GM12878 (cell line): ENCODE measurements around the gene ACADVL. TPM values are rescaled to one million over a fixed set of nuclear protein-coding genes. Genes with fewer than 3 reads are reported as not detected.
A peak's percentile ranks its signal among the peaks of the same experiment; 100 is the strongest.

Source experiments
- ATAC-seq: fragments of 200-7000 bp; cut with Tn5 transposase; 3 replicates; pipeline ENCODE4 v1.9.1; 2020; ENCODE audit warnings: mild to moderate bottlenecking, moderate library complexity
- BruUV-seq: library from RNA; stranded (reverse); fragments of 400-500 nt; replicated peaks from 2 replicates; lab custom pipeline; 2021; lab: Mats Ljungman, UMichigan
- CTCF ChIA-PET: fragments of 300-600 bp; sonication (Branson Sonifier 250); formaldehyde crosslinking; extraction: SDS; loops from one replicate; lab custom pipeline; 2021; ENCODE audit warnings: inconsistent platforms; lab: Yijun Ruan, JAX
- POLR2A ChIA-PET: fragments of 350-600 bp; formaldehyde crosslinking; extraction: SDS; loops from one replicate; lab custom pipeline; 2021; ENCODE audit warnings: inconsistent platforms; lab: Charles Lee
- RAD21 ChIA-PET: fragments of 300-600 bp; sonication (Branson Sonifier 250); formaldehyde crosslinking; loops from one replicate; lab custom pipeline; 2023; ENCODE audit warnings: antibody characterized with exemption; ENCODE audit not compliant: unreplicated experiment; lab: Charles Lee
- SMC1A ChIA-PET: fragments of 300-600 bp; sonication (Branson Sonifier 250); formaldehyde crosslinking; loops from one replicate; lab custom pipeline; 2023; ENCODE audit not compliant: unreplicated experiment, uncharacterized antibody; lab: Charles Lee
- DNase-seq: peaks from one replicate; pipeline ENCODE4 v3.0.0-alpha.2; 2011; ENCODE audit warnings: low read depth, low spot score
- FAIRE-seq: peaks from 3 replicates; lab custom pipeline; 2011; peaks lifted over from hg19 to GRCh38; lab: Jason Lieb, UNC
- H2AFZ ChIP-seq: 2 replicates; pipeline ENCODE4 v1.6.0; 2011; ENCODE audit warnings: low read depth, low read length, control low read depth; ENCODE audit not compliant: control insufficient read depth
- H3K27ac ChIP-seq: 2 replicates; pipeline ENCODE4 v1.5.1; 2011; ENCODE audit warnings: control low read depth; ENCODE audit not compliant: control insufficient read depth, insufficient read depth
- H3K27me3 ChIP-seq, 2 experiments: replicated peaks in 1 of 2; 2 replicates each; pipeline versions ENCODE4 v1.6.0 to v1.6.1; 2011; ENCODE audit warnings: low read length in 1 of 2; ENCODE audit not compliant: control insufficient read depth in 2 of 2, insufficient read depth in 2 of 2
- H3K36me3 ChIP-seq, 2 experiments: 2 replicates each; pipeline ENCODE4 v1.5.1; 2011; ENCODE audit warnings: low read length in 1 of 2; ENCODE audit not compliant: control insufficient read depth in 2 of 2, insufficient read depth in 2 of 2
- H3K4me1 ChIP-seq: 2 replicates; pipeline ENCODE4 v1.6.1; 2011; ENCODE audit warnings: mild to moderate bottlenecking, low read length, moderate library complexity, mixed read lengths; ENCODE audit not compliant: control insufficient read depth, insufficient read depth
- H3K4me2 ChIP-seq: 2 replicates; pipeline ENCODE4 v1.6.0; 2011; ENCODE audit warnings: control low read depth; ENCODE audit not compliant: control insufficient read depth, insufficient read depth
- H3K4me3 ChIP-seq: fragments of 200-600 bp; sonication (generic); 2 replicates; pipeline ENCODE4 v1.5.1; 2016
- H3K79me2 ChIP-seq: 2 replicates; pipeline ENCODE4 v1.6.0; 2011; ENCODE audit warnings: low read length; ENCODE audit not compliant: control insufficient read depth, insufficient read depth
- H3K9ac ChIP-seq: 2 replicates; pipeline ENCODE4 v1.8.0; 2011; ENCODE audit warnings: low read length, control low read depth, mixed read lengths; ENCODE audit not compliant: control insufficient read depth, insufficient read depth
- H3K9me3 ChIP-seq: replicated peaks from 3 replicates; pipeline ENCODE4 v1.5.1; 2011; ENCODE audit warnings: mild to moderate bottlenecking, low read length; ENCODE audit not compliant: control insufficient read depth, insufficient read depth
- H4K20me1 ChIP-seq: 2 replicates; pipeline ENCODE4 v1.6.0; 2011; ENCODE audit not compliant: control insufficient read depth, insufficient read depth
- ESRRA ChIP-seq: IDR thresholded peaks from 2 replicates; pipeline ENCODE4 v1.6.1; 2012; ENCODE audit warnings: mild to moderate bottlenecking, low read length, improper control_type of control experiment
- MYB ChIP-seq: fragments of 150-350 bp; IDR thresholded peaks from 2 replicates; pipeline ENCODE4 v1.6.1; 2014; ENCODE audit warnings: mild to moderate bottlenecking, low read depth, low read length, borderline replicate concordance
- NFXL1 ChIP-seq: fragments of 450-650 bp; IDR thresholded peaks from 2 replicates; pipeline ENCODE4 v1.6.1; 2017; ENCODE audit warnings: antibody characterized with exemption, mild to moderate bottlenecking, borderline replicate concordance
- PAX5 ChIP-seq: IDR thresholded peaks from 2 replicates; pipeline ENCODE4 v1.6.1; 2011; ENCODE audit warnings: low read depth, low read length, borderline replicate concordance
- RB1 ChIP-seq: fragments of 450-650 bp; formaldehyde crosslinking; IDR thresholded peaks from 2 replicates; pipeline ENCODE4 v1.6.1; 2017; ENCODE audit warnings: mild to moderate bottlenecking, borderline replicate concordance
- SIX5 ChIP-seq: IDR thresholded peaks from 2 replicates; pipeline ENCODE4 v1.6.1; 2011; ENCODE audit warnings: mild to moderate bottlenecking, low read depth, low read length, moderate library complexity; ENCODE audit not compliant: severe bottlenecking
- TAF1 ChIP-seq: IDR thresholded peaks from 2 replicates; pipeline ENCODE4 v1.6.1; 2011; ENCODE audit warnings: mild to moderate bottlenecking, low read depth, low read length, borderline replicate concordance
- TARDBP ChIP-seq: IDR thresholded peaks from 2 replicates; pipeline ENCODE4 v1.6.1; 2016; ENCODE audit warnings: borderline replicate concordance
- TCF12 ChIP-seq: IDR thresholded peaks from 2 replicates; pipeline ENCODE4 v1.6.1; 2011; ENCODE audit warnings: low read depth, mild to moderate bottlenecking, low read length
- USF1 ChIP-seq: IDR thresholded peaks from 2 replicates; pipeline ENCODE4 v1.6.1; 2011; ENCODE audit warnings: borderline replicate concordance, low read depth, mild to moderate bottlenecking, moderate library complexity, mixed read lengths, low read length; ENCODE audit not compliant: insufficient read depth; ENCODE audit errors: extremely low read length
- ZNF207 ChIP-seq: fragments of 450-650 bp; IDR thresholded peaks from 2 replicates; pipeline ENCODE4 v1.6.1; 2014; ENCODE audit warnings: antibody characterized with exemption, mild to moderate bottlenecking, borderline replicate concordance
- ZNF592 ChIP-seq: fragments of 450-650 bp; IDR thresholded peaks from 2 replicates; pipeline ENCODE4 v1.6.1; 2017; ENCODE audit warnings: mild to moderate bottlenecking, moderate library complexity
- WGBS: methylation state at CpG from one replicate; pipeline ENCODE4 v1.1.6; 2016; ENCODE audit warnings: low lambda C conversion rate; ENCODE audit not compliant: insufficient replicate concordance, insufficient coverage; ENCODE audit errors: missing lambda C conversion rate; 5-methylcytosine and 5-hydroxymethylcytosine counted together
- in situ Hi-C: fragments of 300-500 bp; cut with MboI; formaldehyde crosslinking; loops from 9 replicates; pipeline ENCODE4 v1.14.3; 2018; ENCODE audit warnings: mixed read lengths
- intact Hi-C: fragments of 100-400 bp; cut with micrococcal nuclease; formaldehyde crosslinking; loops from one replicate; pipeline ENCODE4 v1.14.2; 2022; ENCODE audit not compliant: unreplicated experiment
- polyA plus RNA-seq, 11 experiments: library from polyadenylated mRNA; depleted of rRNA in 4 of 11; unstranded in 6 of 11; stranded (reverse) in 5 of 11; fragments of >200 nt; fragmentation: Nextera tagmentation in 4 of 11; fragmentation: Illumina TruSeq in 1 of 11; extraction: Ambion mirVana in 4 of 11; extraction: Trizol in 1 of 11; gene quantifications; 1 replicate in 1 of 11; 2 replicates in 10 of 11; pipeline versions ENCODE4 v1.2.1 to v1.2.3, GENCODE V29; 2011 to 2016; ENCODE audit warnings: inconsistent platforms in 2 of 11, missing spikeins in 2 of 11, low read depth in 1 of 11
- total RNA-seq, 4 experiments: library from RNA; depleted of rRNA in 3 of 4; stranded (reverse); fragments of >200 nt in 3 of 4; fragmentation: Illumina TruSeq in 1 of 4; extraction: Trizol in 1 of 4; gene quantifications; 2 replicates each; pipeline versions ENCODE4 v1.2.1 to v1.2.3, GENCODE V29; 2013 to 2021
- TF ChIP-seq, protein P1 (sequence below): fragments of 450-650 bp; IDR thresholded peaks from 2 replicates; pipeline ENCODE4 v1.6.1; 2016; ENCODE audit warnings: mild to moderate bottlenecking, moderate library complexity, borderline replicate concordance

Gene ACADVL
- total and polyA plus RNA-seq, 10 of the 15 experiments (the other 5 are each of a cell fraction or from before 2014, with no cell fraction given), result 25.4 to 232 (median 180) TPM

DNA sequence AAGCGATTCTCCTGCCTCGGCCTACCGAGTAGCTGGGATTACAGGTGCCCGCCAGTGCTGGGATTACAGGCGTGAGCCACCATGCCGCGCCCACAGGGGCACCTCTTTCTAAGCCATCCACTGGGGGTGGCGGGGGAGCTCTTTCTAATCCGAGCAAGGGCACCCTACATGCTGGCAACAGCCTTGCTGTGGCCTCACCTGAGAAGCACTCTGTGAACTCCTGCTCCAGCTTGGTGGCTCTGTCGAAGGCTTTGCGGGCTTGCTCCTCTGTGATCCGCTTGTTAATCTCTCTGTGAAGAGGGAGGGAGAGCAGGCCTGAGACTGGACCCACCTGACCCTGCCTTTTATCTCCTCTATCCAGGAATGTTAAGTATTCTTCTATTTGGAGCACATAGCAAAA lies 28.7 kb upstream of the ACADVL start (continued):
- TF ChIP-seq ZNF592 (no peak), SIX5 (no peak), MYB (no peak), NFXL1 (no peak)

GRCh38 chr17:7191571-7192270 lies 28.0 kb upstream of the ACADVL start:
- Histone ChIP-seq H3K4me1 (no peaks in the 10 kb centered on the region), H3K79me2 (no peaks in the 10 kb centered on the region), H4K20me1 (no peaks in the 10 kb centered on the region), H3K27ac (no peak overlapping the region), H3K4me3 (no peak overlapping the region), H2AFZ (no peak overlapping the region), H3K36me3 (no peaks in the 10 kb centered on the region), H3K4me2 (no peak overlapping the region), H3K9ac (no peak overlapping the region), H3K27me3 (no peaks in the 10 kb centered on the region), H3K9me3 (no peaks in the 10 kb centered on the region)
- ATAC-seq, result peak; percentile 91
- ChIA-PET RAD21 (no interaction called here), SMC1A (no interaction called here), CTCF (interaction anchor here (1.0 kb wide), 1 partner anchor 59 kb away, joined by 4 read pairs; no protein-coding TSS in a partner anchor), POLR2A (interaction anchor here (0.6 kb wide), 2 partner anchors 8 to 29 kb away, joined by 4 read pairs; no protein-coding TSS in a partner anchor)
- WGBS, result 29% methylated on average over 15 of the region's 26 CpGs
- no peak for FAIRE-seq
- no TSS peak for BruUV-seq
- in situ Hi-C loops, result no loop called here
- intact Hi-C loops, result no loop called here
- DNase-seq, result no peak
- TF ChIP-seq RB1 (no peak), ZNF207 (no peak), TCF12 (0 out of 2 replicates have a peak, but pooled peaks have one; percentile 13), PAX5 (no peak), TARDBP (peak; percentile 92; the same call in 1 of the 2 replicates), TAF1 (no peak), ESRRA (no peak), USF1 (peak; percentile 73)
- TF ChIP-seq, protein P1, sequence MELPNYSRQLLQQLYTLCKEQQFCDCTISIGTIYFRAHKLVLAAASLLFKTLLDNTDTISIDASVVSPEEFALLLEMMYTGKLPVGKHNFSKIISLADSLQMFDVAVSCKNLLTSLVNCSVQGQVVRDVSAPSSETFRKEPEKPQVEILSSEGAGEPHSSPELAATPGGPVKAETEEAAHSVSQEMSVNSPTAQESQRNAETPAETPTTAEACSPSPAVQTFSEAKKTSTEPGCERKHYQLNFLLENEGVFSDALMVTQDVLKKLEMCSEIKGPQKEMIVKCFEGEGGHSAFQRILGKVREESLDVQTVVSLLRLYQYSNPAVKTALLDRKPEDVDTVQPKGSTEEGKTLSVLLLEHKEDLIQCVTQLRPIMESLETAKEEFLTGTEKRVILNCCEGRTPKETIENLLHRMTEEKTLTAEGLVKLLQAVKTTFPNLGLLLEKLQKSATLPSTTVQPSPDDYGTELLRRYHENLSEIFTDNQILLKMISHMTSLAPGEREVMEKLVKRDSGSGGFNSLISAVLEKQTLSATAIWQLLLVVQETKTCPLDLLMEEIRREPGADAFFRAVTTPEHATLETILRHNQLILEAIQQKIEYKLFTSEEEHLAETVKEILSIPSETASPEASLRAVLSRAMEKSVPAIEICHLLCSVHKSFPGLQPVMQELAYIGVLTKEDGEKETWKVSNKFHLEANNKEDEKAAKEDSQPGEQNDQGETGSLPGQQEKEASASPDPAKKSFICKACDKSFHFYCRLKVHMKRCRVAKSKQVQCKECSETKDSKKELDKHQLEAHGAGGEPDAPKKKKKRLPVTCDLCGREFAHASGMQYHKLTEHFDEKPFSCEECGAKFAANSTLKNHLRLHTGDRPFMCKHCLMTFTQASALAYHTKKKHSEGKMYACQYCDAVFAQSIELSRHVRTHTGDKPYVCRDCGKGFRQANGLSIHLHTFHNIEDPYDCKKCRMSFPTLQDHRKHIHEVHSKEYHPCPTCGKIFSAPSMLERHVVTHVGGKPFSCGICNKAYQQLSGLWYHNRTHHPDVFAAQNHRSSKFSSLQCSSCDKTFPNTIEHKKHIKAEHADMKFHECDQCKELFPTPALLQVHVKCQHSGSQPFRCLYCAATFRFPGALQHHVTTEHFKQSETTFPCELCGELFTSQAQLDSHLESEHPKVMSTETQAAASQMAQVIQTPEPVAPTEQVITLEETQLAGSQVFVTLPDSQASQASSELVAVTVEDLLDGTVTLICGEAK, result no peak
